GM12878 (cell line): ENCODE results near the gene VNN1. TPM values are rescaled to one million over a fixed set of nuclear protein-coding genes. Genes with fewer than 3 reads are reported as not detected.

Experiments used
- ATAC-seq: fragments of 200-7000 bp; cut with Tn5 transposase; 3 replicates; pipeline ENCODE4 v1.9.1; 2020; ENCODE audit warnings: mild to moderate bottlenecking, moderate library complexity
- BruUV-seq: library from RNA; stranded (reverse); fragments of 400-500 nt; replicated peaks from 2 replicates; lab custom pipeline; 2021; lab: Mats Ljungman, UMichigan
- CTCF ChIA-PET: fragments of 300-600 bp; sonication (Branson Sonifier 250); formaldehyde crosslinking; extraction: SDS; loops from one replicate; lab custom pipeline; 2021; ENCODE audit warnings: inconsistent platforms; lab: Yijun Ruan, JAX
- POLR2A ChIA-PET: fragments of 350-600 bp; formaldehyde crosslinking; extraction: SDS; loops from one replicate; lab custom pipeline; 2021; ENCODE audit warnings: inconsistent platforms; lab: Charles Lee
- RAD21 ChIA-PET: fragments of 300-600 bp; sonication (Branson Sonifier 250); formaldehyde crosslinking; loops from one replicate; lab custom pipeline; 2023; ENCODE audit warnings: antibody characterized with exemption; ENCODE audit not compliant: unreplicated experiment; lab: Charles Lee
- SMC1A ChIA-PET: fragments of 300-600 bp; sonication (Branson Sonifier 250); formaldehyde crosslinking; loops from one replicate; lab custom pipeline; 2023; ENCODE audit not compliant: unreplicated experiment, uncharacterized antibody; lab: Charles Lee
- DNase-seq: peaks from one replicate; pipeline ENCODE4 v3.0.0-alpha.2; 2011; ENCODE audit warnings: low read depth, low spot score
- FAIRE-seq: peaks from 3 replicates; lab custom pipeline; 2011; peaks lifted over from hg19 to GRCh38; lab: Jason Lieb, UNC
- H2AFZ ChIP-seq: 2 replicates; pipeline ENCODE4 v1.6.0; 2011; ENCODE audit warnings: low read depth, low read length, control low read depth; ENCODE audit not compliant: control insufficient read depth
- H3K27ac ChIP-seq: 2 replicates; pipeline ENCODE4 v1.5.1; 2011; ENCODE audit warnings: control low read depth; ENCODE audit not compliant: control insufficient read depth, insufficient read depth
- H3K27me3 ChIP-seq, 2 experiments: replicated peaks in 1 of 2; 2 replicates each; pipeline versions ENCODE4 v1.6.0 to v1.6.1; 2011; ENCODE audit warnings: low read length in 1 of 2; ENCODE audit not compliant: control insufficient read depth in 2 of 2, insufficient read depth in 2 of 2
- H3K36me3 ChIP-seq, 2 experiments: 2 replicates each; pipeline ENCODE4 v1.5.1; 2011; ENCODE audit warnings: low read length in 1 of 2; ENCODE audit not compliant: control insufficient read depth in 2 of 2, insufficient read depth in 2 of 2
- H3K4me1 ChIP-seq: 2 replicates; pipeline ENCODE4 v1.6.1; 2011; ENCODE audit warnings: mild to moderate bottlenecking, low read length, moderate library complexity, mixed read lengths; ENCODE audit not compliant: control insufficient read depth, insufficient read depth
- H3K4me2 ChIP-seq: 2 replicates; pipeline ENCODE4 v1.6.0; 2011; ENCODE audit warnings: control low read depth; ENCODE audit not compliant: control insufficient read depth, insufficient read depth
- H3K4me3 ChIP-seq: fragments of 200-600 bp; sonication (generic); 2 replicates; pipeline ENCODE4 v1.5.1; 2016
- H3K79me2 ChIP-seq: 2 replicates; pipeline ENCODE4 v1.6.0; 2011; ENCODE audit warnings: low read length; ENCODE audit not compliant: control insufficient read depth, insufficient read depth
- H3K9ac ChIP-seq: 2 replicates; pipeline ENCODE4 v1.8.0; 2011; ENCODE audit warnings: low read length, control low read depth, mixed read lengths; ENCODE audit not compliant: control insufficient read depth, insufficient read depth
- H3K9me3 ChIP-seq: replicated peaks from 3 replicates; pipeline ENCODE4 v1.5.1; 2011; ENCODE audit warnings: mild to moderate bottlenecking, low read length; ENCODE audit not compliant: control insufficient read depth, insufficient read depth
- H4K20me1 ChIP-seq: 2 replicates; pipeline ENCODE4 v1.6.0; 2011; ENCODE audit not compliant: control insufficient read depth, insufficient read depth
- BCLAF1 ChIP-seq: fragments of 450-650 bp; IDR thresholded peaks from 2 replicates; pipeline ENCODE4 v1.6.1; 2017; ENCODE audit warnings: antibody characterized with exemption, mild to moderate bottlenecking, moderate library complexity
- CHD2 ChIP-seq: IDR thresholded peaks from 2 replicates; pipeline ENCODE4 v1.6.1; 2011; ENCODE audit warnings: low read depth, low read length, improper control_type of control experiment, borderline replicate concordance
- HDAC2 ChIP-seq: fragments of 200-600 bp; sonication (generic); IDR thresholded peaks from 2 replicates; pipeline ENCODE4 v1.6.1; 2017
- KAT2A ChIP-seq: conservative IDR thresholded peaks from 2 replicates; pipeline ENCODE4 v1.6.1; 2011; ENCODE audit warnings: low read depth, low read length; ENCODE audit not compliant: control insufficient read depth
- MTA3 ChIP-seq: IDR thresholded peaks from 2 replicates; pipeline ENCODE4 v1.6.1; 2012; ENCODE audit warnings: low read length, inconsistent platforms, borderline replicate concordance
- NBN ChIP-seq: fragments of 450-650 bp; IDR thresholded peaks from 2 replicates; pipeline ENCODE4 v1.6.1; 2016
- NFYA ChIP-seq: IDR thresholded peaks from 2 replicates; pipeline ENCODE4 v1.6.1; 2011; ENCODE audit warnings: low read depth, mild to moderate bottlenecking, low read length, improper control_type of control experiment, borderline replicate concordance
- POLR2AphosphoS2 ChIP-seq: IDR thresholded peaks from 2 replicates; pipeline ENCODE4 v1.6.1; 2011; ENCODE audit warnings: low read depth, mild to moderate bottlenecking, low read length, improper control_type of control experiment, moderate library complexity
- SP1 ChIP-seq: IDR thresholded peaks from one replicate; pipeline ENCODE4 v1.6.1; 2011; ENCODE audit warnings: low read depth, low read length
- ZBTB11 ChIP-seq: fragments of 450-650 bp; formaldehyde crosslinking; IDR thresholded peaks from 2 replicates; pipeline ENCODE4 v1.5.0; 2022; ENCODE audit warnings: mild to moderate bottlenecking, missing genetic modification characterization
- ZNF24 ChIP-seq: fragments of 450-650 bp; IDR thresholded peaks from 2 replicates; pipeline ENCODE4 v1.6.1; 2017; ENCODE audit warnings: antibody characterized with exemption, mild to moderate bottlenecking
- ZNF274 ChIP-seq: IDR thresholded peaks from one replicate; pipeline ENCODE4 v1.8.0; 2011; ENCODE audit not compliant: insufficient read length, insufficient read depth
- ZNF592 ChIP-seq: fragments of 450-650 bp; IDR thresholded peaks from 2 replicates; pipeline ENCODE4 v1.6.1; 2017; ENCODE audit warnings: mild to moderate bottlenecking, moderate library complexity
- WGBS: methylation state at CpG from one replicate; pipeline ENCODE4 v1.1.6; 2016; ENCODE audit warnings: low lambda C conversion rate; ENCODE audit not compliant: insufficient replicate concordance, insufficient coverage; ENCODE audit errors: missing lambda C conversion rate; 5-methylcytosine and 5-hydroxymethylcytosine counted together
- in situ Hi-C: fragments of 300-500 bp; cut with MboI; formaldehyde crosslinking; loops from 9 replicates; pipeline ENCODE4 v1.14.3; 2018; ENCODE audit warnings: mixed read lengths
- intact Hi-C: fragments of 100-400 bp; cut with micrococcal nuclease; formaldehyde crosslinking; loops from one replicate; pipeline ENCODE4 v1.14.2; 2022; ENCODE audit not compliant: unreplicated experiment
- polyA plus RNA-seq, 11 experiments: library from polyadenylated mRNA; depleted of rRNA in 4 of 11; unstranded in 6 of 11; stranded (reverse) in 5 of 11; fragments of >200 nt; fragmentation: Nextera tagmentation in 4 of 11; fragmentation: Illumina TruSeq in 1 of 11; extraction: Ambion mirVana in 4 of 11; extraction: Trizol in 1 of 11; gene quantifications; 1 replicate in 1 of 11; 2 replicates in 10 of 11; pipeline versions ENCODE4 v1.2.1 to v1.2.3, GENCODE V29; 2011 to 2016; ENCODE audit warnings: inconsistent platforms in 2 of 11, missing spikeins in 2 of 11, low read depth in 1 of 11
- total RNA-seq, 4 experiments: library from RNA; depleted of rRNA in 3 of 4; stranded (reverse); fragments of >200 nt in 3 of 4; fragmentation: Illumina TruSeq in 1 of 4; extraction: Trizol in 1 of 4; gene quantifications; 2 replicates each; pipeline versions ENCODE4 v1.2.1 to v1.2.3, GENCODE V29; 2013 to 2021

VNN1 gene
- total and polyA plus RNA-seq, 10 of the 15 experiments (the other 5 are each of a cell fraction or from before 2014, with no cell fraction given): not detected

- ChIA-PET POLR2A (interaction anchor here (0.6 kb wide), 1 partner anchor 99 kb away, joined by 3 read pairs; no protein-coding TSS in a partner anchor), RAD21 (interaction anchor here (1.6 kb wide), 1 partner anchor 89 kb away, joined by 3 read pairs; no protein-coding TSS in a partner anchor), CTCF (interaction anchor here (1.7 kb wide), 1 partner anchor 93 kb away, joined by 6 read pairs; no protein-coding TSS in a partner anchor), SMC1A (no interaction called here)
- Histone ChIP-seq H2AFZ (no peak overlapping the region), H4K20me1 (no peaks in the 10 kb centered on the region), H3K79me2 (no peaks in the 10 kb centered on the region), H3K4me3 (no peak overlapping the region), H3K4me1 (no peaks in the 10 kb centered on the region), H3K9me3 (no peaks in the 10 kb centered on the region), H3K36me3 (no peaks in the 10 kb centered on the region), H3K9ac (no peak overlapping the region), H3K4me2 (no peak overlapping the region), H3K27ac (no peak overlapping the region), H3K27me3 (no peaks in the 10 kb centered on the region)
- in situ Hi-C loops (loop anchor here (5.0 kb wide), 1 partner anchor 94 kb away; no protein-coding TSS in a partner anchor), intact Hi-C loops (loop anchor here (5.0 to 10.0 kb wide), 2 partner anchors 139 to 281 kb away; partner anchors contain the start of gene RPS12)
- DNase-seq (no peak), FAIRE-seq (no peak), ATAC-seq (no peak)
- BruUV-seq: no TSS peak
- 72% methylated on average over 10 of the region's 10 CpGs for WGBS
- TF ChIP-seq ZBTB11 (CRISPR knock-in tag) (no peak), MTA3 (no peak), ZNF24 (no peak), NBN (no peak), ZNF592 (no peak), NFYA (no peak), ZNF274 (no peak), KAT2A (no peak), CHD2 (no peak), POLR2AphosphoS2 (no peak), SP1 (no peak), HDAC2 (no peak), BCLAF1 (no peak)
Observed at GRCh38 chr6:132673376-132674094, 40.3 kb downstream of the VNN1 start.
